Mucosa of descending colon (tissue), 3 donors: ENCODE measurements around the gene ZNF608. TPM values are rescaled to one million over a fixed set of nuclear protein-coding genes. Genes with fewer than 3 reads are reported as not detected.

Experiments used
- ATAC-seq: fragments of 200-7000 bp; cut with Tn5 transposase; one replicate; pipeline ENCODE4 v1.9.1; 2020; ENCODE audit warnings: mild to moderate bottlenecking, moderate library complexity
- DNase-seq, 3 donors: peaks; one replicate each; pipeline ENCODE4 v3.0.0-alpha.2; 2020
- H3K36me3 ChIP-seq: fragments of 200-600 bp; one replicate; pipeline ENCODE4 v1.8.0; 2021; ENCODE audit warnings: low read depth, mild to moderate bottlenecking
- H3K4me1 ChIP-seq: fragments of 200-600 bp; one replicate; pipeline ENCODE4 v1.8.0; 2021; ENCODE audit warnings: low read depth, mild to moderate bottlenecking
- H3K4me3 ChIP-seq: fragments of 200-600 bp; one replicate; pipeline ENCODE4 v1.8.0; 2021; ENCODE audit warnings: mild to moderate bottlenecking
- H3K9me3 ChIP-seq: fragments of 200-600 bp; one replicate; pipeline ENCODE4 v1.8.0; 2021; ENCODE audit warnings: mild to moderate bottlenecking
- CTCF ChIP-seq: fragments of 200-600 bp; IDR thresholded peaks from one replicate; pipeline ENCODE4 v1.8.0; 2022; ENCODE audit warnings: antibody characterized with exemption, mild to moderate bottlenecking
- intact Hi-C, 2 donors: fragments of 100-400 bp; cut with DNase I in 1 of 2; cut with micrococcal nuclease in 1 of 2; formaldehyde crosslinking; loops; one replicate each; pipeline versions ENCODE4 v1.11.0 to v1.11.1; 2022; cut with DNase I, micrococcal nuclease
- total RNA-seq, 3 donors: library from RNA; stranded (reverse); fragmentation: NEBNext Ultra II Directional in 2 of 3; extraction: Animal tissue kit (Norgen Biotek cat#: 25700) in 2 of 3; gene quantifications; one replicate each; pipeline versions ENCODE4 v1.2.1 to v1.2.4, GENCODE V29; 2021 to 2023
- donor health status: DM: no; HTN: no; CAD: no; lungs with moderate emphysema.
- donor health status: DM: no; HTN: no; CAD: no.
- donor health status: DM: no; HTN: yes; CAD: no.

ZNF608 gene
- total RNA-seq, 3 donors from 2014 or later = 19.7 to 32.3 (median 27.2) TPM

GRCh38 chr5:124735169-124735858 is 11.1 kb downstream of the ZNF608 start:
- DNase-seq = peak; percentile 41 to 65 (median 64)
- peak; percentile 77 for ATAC-seq
- H3K36me3 ChIP-seq = no peaks in the 10 kb centered on the region
- intact Hi-C loops = no loop called here
- no peak for TF ChIP-seq CTCF
- H3K9me3 ChIP-seq = no peaks in the 10 kb centered on the region
- no peak overlapping the region for H3K4me3 ChIP-seq
- H3K4me1 ChIP-seq = peaks cover 41% of the 10 kb centered on the region

GRCh38 chr5:124734574-124735168 is 11.8 kb downstream of the ZNF608 start:
- intact Hi-C loops = no loop called here
- Histone ChIP-seq H3K36me3 (no peaks in the 10 kb centered on the region), H3K4me3 (no peak overlapping the region), H3K4me1 (peaks cover 42% of the 10 kb centered on the region), H3K9me3 (no peaks in the 10 kb centered on the region)
- no peak for DNase-seq
- TF ChIP-seq CTCF = no peak
- no peak for ATAC-seq

GRCh38 chr5:124733329-124733650 is 13.1 kb downstream of the ZNF608 start:
- H3K4me1 ChIP-seq = peaks cover 30% of the 10 kb centered on the region
- ATAC-seq = no peak
- intact Hi-C loops = no loop called here
- no peak for DNase-seq
- no peak overlapping the region for H3K4me3 ChIP-seq
- H3K36me3 ChIP-seq = no peaks in the 10 kb centered on the region
- no peaks in the 10 kb centered on the region for H3K9me3 ChIP-seq
- TF ChIP-seq CTCF = no peak

- ATAC-seq (no peak), DNase-seq (no peak)
- Histone ChIP-seq H3K4me1 (peaks cover 25% of the 10 kb centered on the region), H3K36me3 (no peaks in the 10 kb centered on the region), H3K4me3 (no peak overlapping the region), H3K9me3 (no peaks in the 10 kb centered on the region)
- intact Hi-C loops = no loop called here
- TF ChIP-seq CTCF = no peak
Measured at GRCh38 chr5:124732428-124733328, 13.8 kb downstream of the ZNF608 start.

GRCh38 chr5:124730381-124730780 is 16.1 kb downstream of the ZNF608 start:
- Histone ChIP-seq H3K4me1 (peaks cover 16% of the 10 kb centered on the region), H3K4me3 (no peak overlapping the region), H3K9me3 (no peaks in the 10 kb centered on the region), H3K36me3 (no peaks in the 10 kb centered on the region)
- intact Hi-C loops = no loop called here
- no peak for TF ChIP-seq CTCF
- DNase-seq = no peak
- no peak for ATAC-seq
